Caco-2 (cell line): ENCODE data around the gene GGA1. TPM values are rescaled to one million over a fixed set of nuclear protein-coding genes. Genes with fewer than 3 reads are reported as not detected.

Experiments used
- BruUV-seq: library from RNA; stranded (reverse); fragments of 400-500 nt; replicated peaks from 2 replicates; lab custom pipeline; 2021; lab: Mats Ljungman, UMichigan
- CTCF ChIA-PET: fragments of 300-600 bp; sonication (Branson Sonifier 250); formaldehyde crosslinking; loops from one replicate; lab custom pipeline; 2022; ENCODE audit warnings: antibody characterized with exemption; lab: Charles Lee
- POLR2A ChIA-PET: fragments of 300-600 bp; sonication (Branson Sonifier 250); formaldehyde crosslinking; loops from one replicate; lab custom pipeline; 2022; ENCODE audit warnings: antibody characterized with exemption; lab: Charles Lee
- DNase-seq, 2 experiments: peaks; one replicate each; pipeline versions ENCODE4 v3.0.0 to v3.0.0-alpha.2; 2020 to 2022
- H3K27me3 ChIP-seq: replicated peaks from 2 replicates; pipeline ENCODE4 v1.6.0; 2011; ENCODE audit warnings: low read length; ENCODE audit not compliant: control insufficient read depth, insufficient read depth
- H3K36me3 ChIP-seq: 2 replicates; pipeline ENCODE4 v1.5.1; 2011; ENCODE audit warnings: low read length; ENCODE audit not compliant: control insufficient read depth, insufficient read depth
- H3K4me1 ChIP-seq: fragments of 250-450 bp; sonication (Bioruptor Pico); 2 replicates; pipeline ENCODE4 v1.5.1; 2020; ENCODE audit warnings: mild to moderate bottlenecking
- H3K4me3 ChIP-seq: 2 replicates; pipeline ENCODE4 v1.5.1; 2011; ENCODE audit warnings: low read depth, mild to moderate bottlenecking, control low read depth, low read length
- H3K9me3 ChIP-seq: fragments of 250-450 bp; sonication (Bioruptor Pico); 2 replicates; pipeline ENCODE4 v1.5.1; 2020; ENCODE audit warnings: mild to moderate bottlenecking, moderate library complexity
- H3K27ac Mint-ChIP-seq: one replicate; pipeline ENCODE4 v1.8.0; 2022; ENCODE audit warnings: mixed read lengths; ENCODE audit not compliant: unreplicated experiment
- H3K27me3 Mint-ChIP-seq: one replicate; pipeline ENCODE4 v1.8.0; 2022; ENCODE audit warnings: mixed read lengths; ENCODE audit not compliant: insufficient read depth, unreplicated experiment
- H3K36me3 Mint-ChIP-seq: one replicate; pipeline ENCODE4 v1.8.0; 2022; ENCODE audit warnings: mild to moderate bottlenecking, mixed read lengths; ENCODE audit not compliant: insufficient read depth, unreplicated experiment
- H3K4me1 Mint-ChIP-seq: one replicate; pipeline ENCODE4 v1.8.0; 2022; ENCODE audit warnings: low read depth, mixed read lengths; ENCODE audit not compliant: unreplicated experiment
- H3K4me3 Mint-ChIP-seq: one replicate; pipeline ENCODE4 v1.8.0; 2022; ENCODE audit warnings: mild to moderate bottlenecking, moderate library complexity, mixed read lengths; ENCODE audit not compliant: unreplicated experiment
- H3K9me3 Mint-ChIP-seq: one replicate; pipeline ENCODE4 v1.8.0; 2022; ENCODE audit warnings: mixed read lengths; ENCODE audit not compliant: unreplicated experiment
- intact Hi-C: fragments of 100-400 bp; cut with micrococcal nuclease; formaldehyde crosslinking; loops from one replicate; pipeline ENCODE4 v1.10.0; 2022; ENCODE audit not compliant: unreplicated experiment
- total RNA-seq: library from RNA; stranded (reverse); gene quantifications from 2 replicates; pipeline ENCODE4 v1.2.3, GENCODE V29; 2022
- TF ChIP-seq, protein P1 (sequence below), 2 experiments: fragments of 200-600 bp in 1 of 2; IDR thresholded peaks; 1 replicate in 1 of 2; 2 replicates in 1 of 2; pipeline versions ENCODE4 v1.5.1 to v1.8.0; 2011 to 2022; ENCODE audit warnings: antibody characterized with exemption in 1 of 2, control low read depth in 1 of 2, inconsistent platforms in 1 of 2, low read depth in 1 of 2, low read length in 1 of 2, mild to moderate bottlenecking in 1 of 2, moderate library complexity in 1 of 2; ENCODE audit not compliant: insufficient read depth in 1 of 2, severe bottlenecking in 1 of 2, unreplicated experiment in 1 of 2

GGA1 gene
- total RNA-seq, 1 experiment from 2014 or later, result 65.7 TPM

DNA sequence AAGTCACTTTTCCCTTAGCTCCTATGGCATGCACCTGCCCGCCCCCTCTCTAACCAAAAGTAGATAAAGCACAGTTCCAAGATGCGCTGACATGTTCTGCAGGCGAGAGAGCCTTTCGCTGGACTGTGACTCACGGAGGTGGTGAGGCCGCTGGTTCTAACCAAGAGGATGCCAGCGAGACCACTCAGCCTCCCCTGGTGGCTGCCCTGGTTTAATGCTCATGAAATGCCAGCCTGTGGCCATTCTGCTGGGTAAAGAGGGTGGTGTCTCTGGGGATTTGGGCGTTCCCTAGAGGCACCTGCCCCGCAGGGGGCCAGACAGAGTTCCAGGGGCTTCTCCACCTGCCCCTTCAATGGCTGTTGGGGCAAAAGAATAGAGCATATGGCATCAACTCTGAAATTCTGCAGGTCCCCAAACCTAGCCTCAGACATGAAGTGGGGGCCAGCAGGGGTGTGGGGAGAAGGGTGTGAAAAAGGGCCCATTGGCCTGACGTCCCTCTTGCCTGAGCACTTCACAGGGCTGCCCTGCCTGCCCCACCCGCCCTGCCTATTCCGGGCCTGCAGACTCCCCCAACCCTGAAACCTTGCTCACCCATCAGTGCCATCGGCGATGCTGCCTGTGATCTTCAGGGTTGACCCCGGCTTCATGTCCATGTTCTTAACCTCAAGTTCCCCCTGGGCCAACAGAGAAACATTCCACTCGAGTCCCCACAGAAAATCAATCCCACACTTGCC, 37.2 kb upstream of the GGA1 start:
- Mint-ChIP-seq H3K27ac (peak overlapping the region; percentile 89), H3K27me3 (no peaks in the 10 kb centered on the region), H3K4me1 (peaks cover 22% of the 10 kb centered on the region), H3K36me3 (peaks cover 81% of the 10 kb centered on the region), H3K4me3 (no peak overlapping the region), H3K9me3 (no peaks in the 10 kb centered on the region)
- Histone ChIP-seq H3K4me3 (no peak overlapping the region), H3K27me3 (no peaks in the 10 kb centered on the region), H3K4me1 (peaks cover 62% of the 10 kb centered on the region), H3K9me3 (no peaks in the 10 kb centered on the region), H3K36me3 (peaks cover 11% of the 10 kb centered on the region)
- intact Hi-C loops, result no loop called here
- TF ChIP-seq, protein P1, sequence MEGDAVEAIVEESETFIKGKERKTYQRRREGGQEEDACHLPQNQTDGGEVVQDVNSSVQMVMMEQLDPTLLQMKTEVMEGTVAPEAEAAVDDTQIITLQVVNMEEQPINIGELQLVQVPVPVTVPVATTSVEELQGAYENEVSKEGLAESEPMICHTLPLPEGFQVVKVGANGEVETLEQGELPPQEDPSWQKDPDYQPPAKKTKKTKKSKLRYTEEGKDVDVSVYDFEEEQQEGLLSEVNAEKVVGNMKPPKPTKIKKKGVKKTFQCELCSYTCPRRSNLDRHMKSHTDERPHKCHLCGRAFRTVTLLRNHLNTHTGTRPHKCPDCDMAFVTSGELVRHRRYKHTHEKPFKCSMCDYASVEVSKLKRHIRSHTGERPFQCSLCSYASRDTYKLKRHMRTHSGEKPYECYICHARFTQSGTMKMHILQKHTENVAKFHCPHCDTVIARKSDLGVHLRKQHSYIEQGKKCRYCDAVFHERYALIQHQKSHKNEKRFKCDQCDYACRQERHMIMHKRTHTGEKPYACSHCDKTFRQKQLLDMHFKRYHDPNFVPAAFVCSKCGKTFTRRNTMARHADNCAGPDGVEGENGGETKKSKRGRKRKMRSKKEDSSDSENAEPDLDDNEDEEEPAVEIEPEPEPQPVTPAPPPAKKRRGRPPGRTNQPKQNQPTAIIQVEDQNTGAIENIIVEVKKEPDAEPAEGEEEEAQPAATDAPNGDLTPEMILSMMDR (IDR thresholded peaks at IDR 0.05; ENCODE audit: insufficient read depth in 1 of 2, low read depth in 1 of 2, low read length in 1 of 2, severe bottlenecking in 1 of 2, unreplicated experiment in 1 of 2), result no peak
- ChIA-PET POLR2A (no interaction called here), CTCF (interaction anchor here (0.8 to 5.7 kb wide), 4 partner anchors 21 to 35 kb away, joined by 3 to 22 read pairs (median 4); no protein-coding TSS in a partner anchor)
- no peak for DNase-seq
- no TSS peak for BruUV-seq

DNA sequence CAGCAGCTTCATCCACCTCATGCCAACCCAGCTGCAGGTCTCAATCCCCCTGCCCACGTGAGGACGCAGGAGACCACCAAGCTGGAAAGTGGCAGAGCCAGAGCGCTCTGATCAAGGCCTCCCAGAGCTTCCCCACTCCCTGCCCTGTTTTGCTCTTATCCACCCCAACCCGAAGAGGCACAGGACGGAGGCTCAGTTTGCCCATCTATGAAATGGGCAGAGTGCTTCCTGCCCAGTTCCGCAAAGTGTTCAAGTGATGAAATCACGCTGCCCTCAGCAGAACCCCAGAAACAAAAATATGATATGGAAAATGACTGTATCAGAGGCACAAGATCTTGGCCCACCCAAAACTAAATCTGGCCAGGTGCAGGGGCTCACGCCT, 36.7 kb upstream of the GGA1 start:
- DNase-seq, result no peak
- H3K9me3 ChIP-seq, result no peaks in the 10 kb centered on the region
- no peaks in the 10 kb centered on the region for H3K27me3 ChIP-seq
- TF ChIP-seq, protein P1 (IDR thresholded peaks at IDR 0.05; ENCODE audit: insufficient read depth in 1 of 2, low read depth in 1 of 2, low read length in 1 of 2, severe bottlenecking in 1 of 2, unreplicated experiment in 1 of 2), result no peak
- BruUV-seq, result no TSS peak
- ChIA-PET CTCF (interaction anchor here (1.5 to 5.7 kb wide), 2 partner anchors 20 to 35 kb away, joined by 3 to 22 read pairs; no protein-coding TSS in a partner anchor), POLR2A (no interaction called here)
- H3K9me3 Mint-ChIP-seq, result no peaks in the 10 kb centered on the region
- no peak overlapping the region for H3K4me3 Mint-ChIP-seq
- peaks cover 27% of the 10 kb centered on the region for H3K4me1 Mint-ChIP-seq
- H3K36me3 ChIP-seq, result peaks cover 8% of the 10 kb centered on the region
- H3K27me3 Mint-ChIP-seq, result no peaks in the 10 kb centered on the region
- H3K4me3 ChIP-seq, result no peak overlapping the region
- peaks cover 56% of the 10 kb centered on the region for H3K4me1 ChIP-seq
- intact Hi-C loops, result no loop called here
- H3K27ac Mint-ChIP-seq, result peak overlapping the region; percentile 89
- H3K36me3 Mint-ChIP-seq, result peaks cover 76% of the 10 kb centered on the region

DNA sequence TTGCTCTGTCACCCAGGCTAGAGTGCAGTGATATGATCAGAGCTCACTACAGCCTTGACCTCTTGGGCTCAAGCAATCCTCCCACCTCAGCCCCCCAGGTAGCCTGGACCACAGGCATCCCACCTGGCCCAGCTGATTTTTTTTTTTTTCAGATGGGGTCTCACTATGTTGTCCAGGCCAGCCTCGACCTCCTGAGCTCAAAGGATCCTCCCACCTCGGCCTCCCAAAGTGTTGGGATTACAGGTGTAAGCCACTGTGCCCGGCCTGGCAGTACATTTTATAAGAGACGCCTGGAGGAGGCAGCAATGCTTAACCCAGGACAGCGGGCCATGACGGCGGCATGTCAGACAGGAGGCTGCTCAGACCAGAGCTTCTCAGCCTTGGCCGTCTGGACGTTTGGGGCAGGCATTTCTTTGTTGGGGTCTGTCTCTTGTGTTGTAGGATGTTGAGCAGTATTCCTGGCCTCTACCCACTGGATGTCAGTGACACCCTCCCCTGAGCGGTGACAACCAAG, 33.1 kb upstream of the GGA1 start:
- Mint-ChIP-seq H3K4me1 (peaks cover 20% of the 10 kb centered on the region), H3K27ac (no peak overlapping the region), H3K36me3 (peaks cover 54% of the 10 kb centered on the region), H3K4me3 (no peak overlapping the region), H3K27me3 (no peaks in the 10 kb centered on the region), H3K9me3 (no peaks in the 10 kb centered on the region)
- TF ChIP-seq, protein P1 (IDR thresholded peaks at IDR 0.05; ENCODE audit: insufficient read depth in 1 of 2, low read depth in 1 of 2, low read length in 1 of 2, severe bottlenecking in 1 of 2, unreplicated experiment in 1 of 2), result no peak
- DNase-seq, result no peak
- CTCF ChIA-PET, result interaction anchor here (0.7 to 5.7 kb wide), 3 partner anchors 17 to 263 kb away, joined by 5 to 22 read pairs (median 11); no protein-coding TSS in a partner anchor
- Histone ChIP-seq H3K36me3 (peaks cover under 1% of the 10 kb centered on the region; the same call in 1 of the 2 replicates), H3K4me3 (no peak overlapping the region), H3K27me3 (no peaks in the 10 kb centered on the region), H3K4me1 (peaks cover 41% of the 10 kb centered on the region), H3K9me3 (no peaks in the 10 kb centered on the region)
- no TSS peak for BruUV-seq
- intact Hi-C loops, result no loop called here
- POLR2A ChIA-PET, result interaction anchor here (0.6 kb wide), 1 partner anchor 39 kb away, joined by 4 read pairs; no protein-coding TSS in a partner anchor
